Thyroid gland (tissue), 4 donors: ENCODE data around the gene ACBD3. TPM values are rescaled to one million over a fixed set of nuclear protein-coding genes. Genes with fewer than 3 reads are reported as not detected.

Source experiments
- DNase-seq, 2 donors: peaks; one replicate each; pipeline ENCODE4 v3.0.0-alpha.2; 2019
- H3K27ac ChIP-seq, 3 donors: fragments of 200-600 bp; sonication (generic); 1 replicate in 2 of 3; 2 replicates in 1 of 3; pipeline ENCODE4 v1.5.1; 2016 to 2019; ENCODE audit warnings: mild to moderate bottlenecking in 1 of 3, moderate library complexity in 1 of 3
- H3K27me3 ChIP-seq: fragments of 200-600 bp; sonication (generic); one replicate; pipeline ENCODE4 v1.5.1; 2019
- H3K36me3 ChIP-seq, 2 donors: fragments of 200-600 bp; sonication (generic); one replicate each; pipeline ENCODE4 v1.5.1; 2016 to 2019
- H3K4me1 ChIP-seq, 2 donors: fragments of 200-600 bp; sonication (generic); one replicate each; pipeline ENCODE4 v1.5.1; 2017 to 2019
- H3K4me3 ChIP-seq, 3 donors: fragments of 200-600 bp; sonication (generic); replicated peaks in 1 of 3; 1 replicate in 2 of 3; 2 replicates in 1 of 3; pipeline ENCODE4 v1.5.1; 2016; ENCODE audit warnings: mild to moderate bottlenecking in 1 of 3
- H3K9me3 ChIP-seq: fragments of 200-600 bp; sonication (generic); one replicate; pipeline ENCODE4 v1.5.1; 2017
- POLR2A ChIP-seq, 2 donors: fragments of 450-650 bp; IDR thresholded peaks; one replicate each; pipeline ENCODE4 v1.6.1; 2017; ENCODE audit warnings: antibody characterized with exemption in 2 of 2, mild to moderate bottlenecking in 2 of 2, moderate library complexity in 1 of 2
- WGBS, 2 donors: methylation state at CpG; one replicate each; pipeline ENCODE4 v1.1.5; 2017; 5-methylcytosine and 5-hydroxymethylcytosine counted together
- intact Hi-C: fragments of 100-400 bp; cut with DNase I; formaldehyde crosslinking; loops from one replicate; pipeline ENCODE4 v1.15.1; 2023
- total RNA-seq, 4 donors: library from RNA; depleted of rRNA; stranded (reverse); fragments of >200 nt; gene quantifications; one replicate each; pipeline ENCODE4 v1.2.3, GENCODE V29; 2016
- TF ChIP-seq, protein P1 (sequence below), 6 experiments: fragments of 200-600 bp in 3 of 6; fragments of 450-650 bp in 3 of 6; sonication (generic) in 3 of 6; IDR thresholded peaks; one replicate each; pipeline ENCODE4 v1.5.1; 2016 to 2019; ENCODE audit warnings: antibody characterized with exemption in 6 of 6, mild to moderate bottlenecking in 2 of 6, inconsistent platforms in 1 of 6, moderate library complexity in 1 of 6

ACBD3 gene
- total RNA-seq, 4 donors from 2014 or later = 56.4 to 74.2 (median 66.0) TPM

DNA sequence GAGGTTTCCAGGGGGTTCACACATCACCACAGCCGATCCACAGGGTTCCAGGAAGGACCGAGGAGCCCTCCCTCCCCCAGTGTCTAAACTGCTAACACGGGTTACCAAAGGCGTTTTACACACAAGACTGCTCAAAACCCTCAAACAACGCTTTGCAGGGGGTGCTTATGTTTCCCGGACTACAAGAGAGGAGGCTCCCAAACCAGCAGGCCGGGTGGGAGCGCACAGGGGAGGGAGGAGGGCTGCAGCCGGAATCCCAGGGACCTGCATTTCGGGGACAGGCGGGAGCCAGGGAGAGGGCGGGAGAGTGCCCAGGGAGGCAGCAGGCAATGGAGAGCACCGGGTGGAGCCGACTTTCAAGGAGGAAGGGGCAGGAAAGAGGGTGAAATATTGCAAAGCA is 50.8 kb downstream of the ACBD3 start:
- DNase-seq = peak; percentile 47 to 50
- Histone ChIP-seq H3K27me3 (no peaks in the 10 kb centered on the region), H3K4me3 (no peak overlapping the region), H3K36me3 (no peaks in the 10 kb centered on the region), H3K4me1 (peaks cover 31 to 51% of the 10 kb centered on the region in 2 donors), H3K9me3 (no peaks in the 10 kb centered on the region), H3K27ac (peak overlapping the region; percentile 74 to 84 (median 78))
- WGBS, 2 donors = 26 to 28% methylated on average over 13 of the region's 14 CpGs
- intact Hi-C loops = no loop called here
- TF ChIP-seq, protein P1, sequence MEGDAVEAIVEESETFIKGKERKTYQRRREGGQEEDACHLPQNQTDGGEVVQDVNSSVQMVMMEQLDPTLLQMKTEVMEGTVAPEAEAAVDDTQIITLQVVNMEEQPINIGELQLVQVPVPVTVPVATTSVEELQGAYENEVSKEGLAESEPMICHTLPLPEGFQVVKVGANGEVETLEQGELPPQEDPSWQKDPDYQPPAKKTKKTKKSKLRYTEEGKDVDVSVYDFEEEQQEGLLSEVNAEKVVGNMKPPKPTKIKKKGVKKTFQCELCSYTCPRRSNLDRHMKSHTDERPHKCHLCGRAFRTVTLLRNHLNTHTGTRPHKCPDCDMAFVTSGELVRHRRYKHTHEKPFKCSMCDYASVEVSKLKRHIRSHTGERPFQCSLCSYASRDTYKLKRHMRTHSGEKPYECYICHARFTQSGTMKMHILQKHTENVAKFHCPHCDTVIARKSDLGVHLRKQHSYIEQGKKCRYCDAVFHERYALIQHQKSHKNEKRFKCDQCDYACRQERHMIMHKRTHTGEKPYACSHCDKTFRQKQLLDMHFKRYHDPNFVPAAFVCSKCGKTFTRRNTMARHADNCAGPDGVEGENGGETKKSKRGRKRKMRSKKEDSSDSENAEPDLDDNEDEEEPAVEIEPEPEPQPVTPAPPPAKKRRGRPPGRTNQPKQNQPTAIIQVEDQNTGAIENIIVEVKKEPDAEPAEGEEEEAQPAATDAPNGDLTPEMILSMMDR (IDR thresholded peaks at IDR 0.05) = no peak
- TF ChIP-seq POLR2A (IDR thresholded peaks at IDR 0.05) = no peak

DNA sequence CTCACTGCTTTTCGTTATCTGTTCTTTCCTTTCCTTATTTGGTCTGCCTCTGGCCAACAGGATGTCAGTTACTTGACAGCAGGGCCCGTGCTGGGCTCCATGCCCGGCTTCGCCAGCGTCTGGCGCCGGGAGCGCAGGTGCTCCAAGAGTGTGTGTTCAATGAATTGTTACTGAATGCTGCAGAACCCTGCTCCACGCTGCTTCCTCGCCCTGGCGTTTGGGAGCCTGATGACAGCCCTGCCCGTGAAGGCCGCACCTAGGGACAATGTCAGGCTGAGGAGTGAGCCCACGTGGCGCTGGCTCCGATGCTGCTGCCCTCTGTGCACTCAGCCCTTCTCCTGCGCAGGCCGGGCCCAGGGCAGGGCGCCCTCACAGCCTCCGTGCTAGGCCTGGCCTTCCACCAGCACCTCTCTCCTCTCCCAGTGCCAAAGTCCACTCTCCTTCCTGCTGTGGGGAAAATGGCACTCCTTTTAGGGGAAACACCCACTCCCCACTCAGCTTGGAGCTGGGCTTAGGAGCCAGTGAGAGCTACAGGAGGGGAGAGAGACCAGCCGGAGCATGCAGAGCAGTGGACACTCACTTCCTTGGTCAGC is 51.4 kb downstream of the ACBD3 start:
- TF ChIP-seq, protein P1 (IDR thresholded peaks at IDR 0.05) = peak in 2 of 6 experiments; percentile 26 to 35
- TF ChIP-seq POLR2A (IDR thresholded peaks at IDR 0.05) = peak in 1 of 2 donors; percentile 29
- H3K27me3 ChIP-seq = no peaks in the 10 kb centered on the region
- 25 to 30% methylated on average over 20 of the region's 21 CpGs for WGBS, 2 donors
- H3K9me3 ChIP-seq = no peaks in the 10 kb centered on the region
- H3K36me3 ChIP-seq = no peaks in the 10 kb centered on the region
- H3K4me1 ChIP-seq = peaks cover 33 to 57% of the 10 kb centered on the region in 2 donors
- H3K27ac ChIP-seq = peak overlapping the region; percentile 78 to 85 (median 84)
- peak; percentile 96 to 97 for DNase-seq
- intact Hi-C loops = no loop called here
- no peak overlapping the region for H3K4me3 ChIP-seq

DNA sequence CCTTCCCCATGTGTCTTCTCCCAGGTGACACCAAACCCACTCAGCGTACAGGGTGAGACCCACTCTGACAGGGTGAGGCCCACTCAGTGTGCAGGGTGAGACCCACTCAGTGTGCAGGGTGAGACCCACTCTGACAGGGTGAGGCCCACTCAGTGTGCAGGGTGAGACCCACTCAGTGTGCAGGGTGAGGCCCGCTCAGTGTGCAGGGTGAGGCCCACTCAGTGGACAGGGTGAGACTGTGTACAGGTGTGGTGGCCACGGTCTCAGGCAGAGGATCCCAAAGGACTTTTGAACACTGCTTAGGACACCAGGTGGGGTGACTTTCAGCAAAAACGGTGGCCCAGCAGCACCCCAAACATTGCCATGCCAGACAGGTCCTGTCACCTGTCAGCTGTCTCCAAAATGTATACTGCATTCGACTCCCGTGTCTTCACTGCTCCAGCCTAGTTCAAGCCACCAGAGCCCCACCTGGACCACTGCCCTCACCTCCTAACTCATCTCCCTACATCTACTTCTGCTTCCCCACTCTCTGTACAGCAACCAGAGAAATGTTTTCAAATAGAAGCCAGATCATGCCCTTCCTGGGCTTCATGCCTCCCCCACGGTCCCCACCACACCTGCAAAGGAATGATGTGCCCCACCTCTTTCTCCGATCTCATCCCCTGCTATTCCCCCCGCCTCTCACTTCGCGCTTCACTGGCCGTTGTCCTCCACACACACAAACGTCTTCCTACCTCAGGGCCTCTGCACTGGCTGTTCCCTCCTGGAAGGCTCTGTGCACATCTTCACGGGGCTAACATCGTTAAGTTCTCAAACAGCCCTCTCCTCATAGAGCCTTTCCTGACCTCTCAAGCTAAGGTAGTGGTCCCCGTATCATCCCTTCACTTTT is 52.1 kb downstream of the ACBD3 start:
- 49 to 56% methylated on average over 16 of the region's 16 CpGs for WGBS, 2 donors

DNA sequence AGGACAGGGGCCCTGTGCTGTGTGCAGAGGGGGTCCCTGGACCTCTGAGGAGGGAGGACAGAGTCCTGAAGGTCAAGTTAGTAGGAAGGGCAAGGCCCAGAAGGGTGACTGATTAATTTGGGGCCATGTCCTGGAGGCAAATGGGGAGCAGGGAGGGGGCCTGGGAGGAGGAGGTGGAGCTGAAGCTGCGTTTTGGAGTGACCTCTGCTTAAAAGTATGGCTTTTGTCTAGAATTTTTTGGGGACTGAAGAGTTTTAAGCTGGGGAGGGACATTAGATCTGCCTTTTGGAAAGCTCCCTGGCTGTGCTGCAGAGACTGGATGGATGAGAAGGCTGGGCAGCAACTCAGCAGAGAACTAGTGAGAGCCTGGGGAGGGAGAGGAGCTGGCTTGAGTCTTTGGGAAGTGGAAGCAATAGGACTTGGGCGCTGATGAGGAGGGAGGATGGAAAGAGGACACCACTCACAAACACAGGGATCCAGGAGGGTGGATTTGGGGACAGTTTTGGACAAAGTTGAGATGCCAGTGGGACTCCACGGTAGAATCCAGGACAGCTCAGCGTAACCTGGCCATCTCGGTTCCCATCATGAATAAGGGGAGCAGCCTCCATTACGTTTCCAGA is 52.9 kb downstream of the ACBD3 start:
- intact Hi-C loops = no loop called here
- Histone ChIP-seq H3K4me1 (peaks cover 35 to 68% of the 10 kb centered on the region in 2 donors), H3K27me3 (no peaks in the 10 kb centered on the region), H3K9me3 (no peaks in the 10 kb centered on the region), H3K4me3 (no peak overlapping the region), H3K36me3 (no peaks in the 10 kb centered on the region), H3K27ac (peak overlapping the region; percentile 78 to 85 (median 84))
- TF ChIP-seq, protein P1 (IDR thresholded peaks at IDR 0.05) = no peak
- TF ChIP-seq POLR2A (IDR thresholded peaks at IDR 0.05) = no peak
- no peak for DNase-seq
- 92 to 95% methylated on average over 6 of the region's 6 CpGs for WGBS, 2 donors

More for the DNA sequence above, 52.1 kb downstream of the ACBD3 start:
- no peaks in the 10 kb centered on the region for H3K9me3 ChIP-seq
- intact Hi-C loops = no loop called here
- H3K27ac ChIP-seq = peak overlapping the region; percentile 78 to 85 (median 84)
- H3K36me3 ChIP-seq = no peaks in the 10 kb centered on the region
- peaks cover 35 to 64% of the 10 kb centered on the region in 2 donors for H3K4me1 ChIP-seq
- H3K4me3 ChIP-seq = no peak overlapping the region
- H3K27me3 ChIP-seq = no peaks in the 10 kb centered on the region
- TF ChIP-seq POLR2A (IDR thresholded peaks at IDR 0.05) = no peak
- TF ChIP-seq, protein P1 (IDR thresholded peaks at IDR 0.05) = no peak
- DNase-seq = peak in 1 of 2 donors; percentile 38
